Type B pancreatic cell (in vitro differentiated cells): ENCODE results near the gene KCNJ8. TPM values are rescaled to one million over a fixed set of nuclear protein-coding genes. Genes with fewer than 3 reads are reported as not detected.

ENCODE experiments used
- DNase-seq: peaks from one replicate; pipeline ENCODE4 v3.0.0; 2021; ENCODE audit warnings: mixed read lengths; ENCODE audit not compliant: unreplicated experiment; ENCODE audit errors: extremely low spot score
- H3K27ac Mint-ChIP-seq: 2 replicates; pipeline ENCODE4 v1.8.0; 2021; ENCODE audit warnings: mild to moderate bottlenecking, mixed read lengths
- H3K27me3 Mint-ChIP-seq: 2 replicates; pipeline ENCODE4 v1.8.0; 2021; ENCODE audit warnings: mixed read lengths
- H3K36me3 Mint-ChIP-seq: 2 replicates; pipeline ENCODE4 v1.8.0; 2021; ENCODE audit warnings: mixed read lengths
- H3K4me1 Mint-ChIP-seq: one replicate; pipeline ENCODE4 v1.8.0; 2021; ENCODE audit warnings: mixed read lengths; ENCODE audit not compliant: unreplicated experiment
- H3K4me3 Mint-ChIP-seq: 2 replicates; pipeline ENCODE4 v1.8.0; 2021; ENCODE audit warnings: mild to moderate bottlenecking, mixed read lengths
- H3K9me3 Mint-ChIP-seq: 2 replicates; pipeline ENCODE4 v1.8.0; 2021; ENCODE audit warnings: mixed read lengths
- CTCF ChIP-seq: fragments of 200-600 bp; sonication (generic); conservative IDR thresholded peaks from 2 replicates; pipeline ENCODE4 v1.5.0; 2021; ENCODE audit warnings: antibody characterized with exemption, mild to moderate bottlenecking
- total RNA-seq: library from RNA; stranded (reverse); gene quantifications from 2 replicates; pipeline ENCODE4 v1.2.1, GENCODE V29; 2021; ENCODE audit warnings: low replicate concordance

Gene KCNJ8
- total RNA-seq, 1 donor from 2014 or later: 2.4 TPM

- no peak for DNase-seq
- Mint-ChIP-seq H3K9me3 (no peaks in the 10 kb centered on the region), H3K27me3 (peaks cover 6% of the 10 kb centered on the region), H3K4me1 (no peaks in the 10 kb centered on the region), H3K36me3 (no peaks in the 10 kb centered on the region), H3K4me3 (no peak overlapping the region), H3K27ac (no peak overlapping the region)
- no peak for TF ChIP-seq CTCF
These were observed 34.6 kb upstream of the KCNJ8 start for GRCh38 chr12:21809100-21809499.

GRCh38 chr12:21806255-21806654, 31.7 kb upstream of the KCNJ8 start:
- no peak for DNase-seq
- Mint-ChIP-seq H3K4me3 (no peak overlapping the region), H3K4me1 (no peaks in the 10 kb centered on the region), H3K36me3 (no peaks in the 10 kb centered on the region), H3K27me3 (peaks cover 4% of the 10 kb centered on the region), H3K27ac (no peak overlapping the region), H3K9me3 (no peaks in the 10 kb centered on the region)
- no peak for TF ChIP-seq CTCF

- Mint-ChIP-seq H3K36me3 (no peaks in the 10 kb centered on the region), H3K4me1 (no peaks in the 10 kb centered on the region)
These were observed 27.2 kb upstream of the KCNJ8 start for GRCh38 chr12:21801522-21802288.

GRCh38 chr12:21800011-21800410, 25.5 kb upstream of the KCNJ8 start:
- no peaks in the 10 kb centered on the region for H3K36me3 Mint-ChIP-seq
- TF ChIP-seq CTCF: no peak
- H3K9me3 Mint-ChIP-seq: no peaks in the 10 kb centered on the region
- H3K4me1 Mint-ChIP-seq: no peaks in the 10 kb centered on the region
- H3K4me3 Mint-ChIP-seq: no peak overlapping the region
- no peak for DNase-seq
- no peak overlapping the region for H3K27ac Mint-ChIP-seq
- H3K27me3 Mint-ChIP-seq: peaks cover 2% of the 10 kb centered on the region

More at GRCh38 chr12:21801522-21802288, 27.2 kb upstream of the KCNJ8 start:
- Mint-ChIP-seq H3K27me3 (peaks cover 4% of the 10 kb centered on the region), H3K9me3 (no peaks in the 10 kb centered on the region), H3K27ac (no peak overlapping the region), H3K4me3 (no peak overlapping the region)
- no peak for TF ChIP-seq CTCF
- no peak for DNase-seq

- H3K9me3 Mint-ChIP-seq: peaks cover 5% of the 10 kb centered on the region
- H3K4me1 Mint-ChIP-seq: no peaks in the 10 kb centered on the region
- no peaks in the 10 kb centered on the region for H3K36me3 Mint-ChIP-seq
- H3K27me3 Mint-ChIP-seq: peaks cover 11% of the 10 kb centered on the region
- no peak overlapping the region for H3K27ac Mint-ChIP-seq
- no peak overlapping the region for H3K4me3 Mint-ChIP-seq
- no peak for TF ChIP-seq CTCF
- no peak for DNase-seq
These were observed 23.0 kb upstream of the KCNJ8 start for GRCh38 chr12:21797539-21797938.
